HL-60/S4 treated with phorbol 12-myristate 13-acetate at 8.2 ng/mL for 4 days and 3 days (cell line): ENCODE measurements around the gene RAPGEF6.
"Not testable (repeated sequence)": the region's sequence is repeated elsewhere in the genome, so short reads cannot be mapped to it uniquely, and the experiment has no call there.

ENCODE experiments used
- in situ Hi-C: fragments of 300-500 bp; cut with MboI; formaldehyde crosslinking; loops from 2 replicates; pipeline ENCODE4 v1.15.0; 2022; ENCODE audit warnings: low sequenced_read_pairs

Gene RAPGEF6

GRCh38 chr5:131608597-131608996 lies 26.4 kb downstream of the RAPGEF6 start:
- in situ Hi-C loops: no loop called here

GRCh38 chr5:131607903-131608540 lies 27.0 kb downstream of the RAPGEF6 start:
- in situ Hi-C loops: no loop called here

GRCh38 chr5:131607418-131607817 lies 27.6 kb downstream of the RAPGEF6 start:
- in situ Hi-C loops: no loop called here

DNA sequence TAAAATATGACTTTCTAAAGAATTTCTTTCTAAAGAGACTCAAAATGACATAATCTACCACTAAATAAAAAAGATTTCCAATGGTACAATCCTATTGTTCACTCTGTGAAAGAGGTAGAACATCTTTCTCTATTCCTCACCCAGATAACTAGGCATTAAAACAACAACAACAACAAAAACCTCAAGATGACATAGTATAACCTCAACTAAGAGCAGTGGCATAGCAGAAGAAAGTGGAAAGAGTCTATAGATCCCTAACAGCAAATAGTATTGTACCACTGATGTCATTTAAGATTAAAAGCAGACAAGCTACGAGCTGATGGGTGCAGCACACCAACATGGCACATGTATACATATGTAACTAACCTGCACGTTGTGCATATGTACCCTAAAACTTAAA lies 29.9 kb downstream of the RAPGEF6 start:
- in situ Hi-C loops: no loop called here

DNA sequence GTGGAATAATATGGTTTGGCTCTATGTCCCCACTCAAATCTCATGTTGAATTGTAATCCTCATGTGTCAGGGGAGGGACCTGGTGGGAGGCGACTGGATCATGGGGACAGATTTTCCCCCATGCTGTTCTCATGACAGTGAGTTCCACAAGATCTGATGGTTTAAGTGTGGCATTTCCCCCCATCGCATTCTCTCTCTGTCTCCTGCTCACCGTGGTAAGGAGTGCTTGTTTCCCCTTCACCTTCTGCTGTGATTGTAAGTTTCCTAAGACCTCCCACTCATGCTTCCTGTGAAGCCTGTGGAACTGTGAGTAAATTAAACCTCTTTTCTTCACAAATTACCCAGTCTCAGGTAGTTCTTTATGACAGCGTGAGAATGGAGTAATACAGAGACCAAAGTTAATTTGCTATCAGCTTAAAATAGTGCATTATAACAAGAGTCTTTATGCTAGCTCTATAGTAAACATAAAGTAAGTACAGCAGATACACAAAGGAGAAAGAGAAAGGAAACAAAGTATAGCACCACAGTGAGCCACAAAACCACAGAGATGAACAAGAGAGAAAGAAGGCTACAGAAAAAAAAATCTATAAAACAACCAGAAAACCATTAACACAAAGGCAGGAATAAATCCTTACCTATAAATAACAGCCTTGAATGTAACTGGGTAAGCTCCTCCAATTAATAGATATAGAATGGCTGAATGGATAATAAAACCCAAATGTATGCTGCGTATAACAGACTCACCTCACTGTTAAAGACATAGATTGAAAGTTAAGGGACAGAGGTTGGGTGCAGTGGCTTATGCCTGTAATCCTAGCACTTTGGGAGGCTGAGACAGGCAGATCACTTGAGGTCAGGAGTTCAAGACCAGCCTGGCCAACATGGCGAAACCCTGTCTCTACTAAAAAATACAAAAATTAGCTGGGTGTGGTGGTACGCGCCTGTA lies 39.7 kb downstream of the RAPGEF6 start:
- in situ Hi-C loops: no loop called here

DNA sequence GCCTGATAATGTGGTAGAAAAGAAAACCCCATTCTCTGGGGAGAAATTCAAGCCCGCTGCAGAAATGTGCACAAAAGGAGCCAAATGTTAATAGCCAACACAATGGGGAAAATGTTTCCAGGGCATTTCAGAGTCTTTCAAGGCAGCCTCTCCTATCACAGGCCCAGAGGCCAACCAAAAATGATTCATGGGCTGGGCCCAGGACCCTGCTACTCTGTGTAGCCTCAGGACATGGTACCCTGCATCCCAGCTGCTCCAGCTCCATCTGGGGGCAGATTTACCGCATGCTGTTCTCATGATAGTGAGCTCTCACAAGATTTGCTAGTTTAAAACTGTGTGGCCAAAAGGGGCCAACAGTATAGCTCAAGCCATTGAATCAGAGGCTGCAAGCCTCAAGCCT lies 41.1 kb downstream of the RAPGEF6 start:
- in situ Hi-C loops: no loop called here

- in situ Hi-C loops: not testable (repeated sequence)
Observed at GRCh38 chr5:131593436-131593835, 41.6 kb downstream of the RAPGEF6 start.

GRCh38 chr5:131589510-131590348 lies 45.3 kb downstream of the RAPGEF6 start:
- in situ Hi-C loops: no loop called here

DNA sequence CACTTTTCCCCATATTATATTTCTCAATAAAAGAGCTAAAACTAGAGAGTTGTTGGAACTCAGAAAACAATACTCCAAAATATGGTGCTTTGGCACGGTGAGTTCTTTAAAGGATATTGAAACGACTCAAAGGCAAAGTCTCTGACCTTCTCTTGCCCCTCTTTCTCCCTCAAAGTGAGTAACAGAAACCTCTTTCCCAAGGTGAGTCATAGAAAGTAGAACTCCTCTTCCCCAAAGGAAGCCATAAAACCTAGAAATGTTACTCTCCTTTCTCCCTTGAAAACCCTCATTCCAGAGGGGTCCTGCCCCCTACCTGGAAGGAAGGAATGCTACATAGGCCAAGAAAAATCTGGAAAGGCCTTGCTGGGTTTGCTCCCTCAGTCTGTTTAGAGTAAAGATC lies 47.5 kb downstream of the RAPGEF6 start:
- in situ Hi-C loops: no loop called here

DNA sequence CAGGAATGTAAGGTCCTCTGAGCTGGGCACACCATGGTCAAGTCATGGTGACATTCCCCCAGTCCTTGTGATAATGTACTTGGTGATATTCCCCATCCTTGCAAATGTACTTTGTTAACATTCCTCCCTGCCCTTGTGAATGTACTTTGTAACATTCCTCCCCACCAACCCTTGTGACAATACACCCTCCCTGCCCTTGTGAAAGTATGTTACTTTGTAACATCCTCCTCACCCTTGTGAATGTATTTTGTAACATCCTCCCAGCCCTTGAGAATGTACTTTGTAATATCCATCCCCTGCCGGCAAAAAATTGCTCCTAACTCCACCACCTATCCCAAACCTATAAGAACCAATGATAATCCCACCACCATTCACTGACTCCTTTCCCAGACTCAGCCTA lies 53.3 kb downstream of the RAPGEF6 start:
- in situ Hi-C loops: no loop called here

GRCh38 chr5:131579917-131580671 lies 54.9 kb downstream of the RAPGEF6 start:
- in situ Hi-C loops: no loop called here

- in situ Hi-C loops: no loop called here
Observed at GRCh38 chr5:131575660-131576227, 59.3 kb downstream of the RAPGEF6 start.

- in situ Hi-C loops: no loop called here
Observed at GRCh38 chr5:131571669-131572168, 63.3 kb downstream of the RAPGEF6 start.

- in situ Hi-C loops: no loop called here
Observed at GRCh38 chr5:131570757-131571156, 64.3 kb downstream of the RAPGEF6 start.

DNA sequence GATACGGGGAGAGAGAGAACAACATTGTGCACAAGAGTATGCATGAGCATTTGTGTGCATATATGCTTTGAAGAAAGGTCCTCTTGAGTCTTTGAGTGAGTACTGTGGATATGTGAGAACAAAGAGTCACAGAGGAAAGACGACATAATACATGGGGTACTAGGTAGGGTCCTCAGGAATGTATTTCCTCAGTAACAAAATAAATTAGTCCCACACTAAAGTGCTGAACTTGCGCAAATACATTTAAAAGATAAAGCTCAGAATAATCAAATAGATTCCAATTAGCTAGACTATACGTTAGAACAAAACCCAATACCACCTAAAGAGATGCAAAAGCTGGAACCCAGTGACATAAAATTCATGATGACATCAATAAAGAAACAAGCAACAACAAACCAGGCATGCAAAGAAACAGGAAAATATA lies 70.8 kb downstream of the RAPGEF6 start:
- in situ Hi-C loops: no loop called here

GRCh38 chr5:131563434-131564228 lies 71.4 kb downstream of the RAPGEF6 start:
- in situ Hi-C loops: no loop called here

GRCh38 chr5:131550606-131551005 lies 84.4 kb downstream of the RAPGEF6 start:
- in situ Hi-C loops: no loop called here

GRCh38 chr5:131548176-131548575 lies 86.9 kb downstream of the RAPGEF6 start:
- in situ Hi-C loops: no loop called here

GRCh38 chr5:131545845-131546244 lies 89.2 kb downstream of the RAPGEF6 start:
- in situ Hi-C loops: no loop called here
